ENCODE results near the gene SLC22A7.

DNA sequence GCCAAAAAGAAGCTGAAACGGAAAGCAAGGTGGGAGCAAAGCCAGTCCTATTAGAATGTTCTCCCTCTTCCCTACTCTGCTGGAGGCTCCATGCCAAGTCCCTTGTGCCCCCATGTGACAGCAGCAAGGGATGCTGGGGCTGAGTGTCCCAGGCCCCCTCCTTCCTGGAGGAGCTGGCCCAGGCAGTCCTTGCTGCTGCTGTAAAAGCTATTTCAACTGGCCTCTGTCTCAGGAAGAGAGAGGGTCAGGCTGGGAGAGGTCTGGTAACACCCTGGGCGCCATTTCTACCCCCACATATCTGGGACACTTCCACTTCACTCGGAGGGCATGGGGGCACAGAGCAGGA lies 29.7 kb upstream of the SLC22A7 start:
- TF ChIP-seq, protein P1, sequence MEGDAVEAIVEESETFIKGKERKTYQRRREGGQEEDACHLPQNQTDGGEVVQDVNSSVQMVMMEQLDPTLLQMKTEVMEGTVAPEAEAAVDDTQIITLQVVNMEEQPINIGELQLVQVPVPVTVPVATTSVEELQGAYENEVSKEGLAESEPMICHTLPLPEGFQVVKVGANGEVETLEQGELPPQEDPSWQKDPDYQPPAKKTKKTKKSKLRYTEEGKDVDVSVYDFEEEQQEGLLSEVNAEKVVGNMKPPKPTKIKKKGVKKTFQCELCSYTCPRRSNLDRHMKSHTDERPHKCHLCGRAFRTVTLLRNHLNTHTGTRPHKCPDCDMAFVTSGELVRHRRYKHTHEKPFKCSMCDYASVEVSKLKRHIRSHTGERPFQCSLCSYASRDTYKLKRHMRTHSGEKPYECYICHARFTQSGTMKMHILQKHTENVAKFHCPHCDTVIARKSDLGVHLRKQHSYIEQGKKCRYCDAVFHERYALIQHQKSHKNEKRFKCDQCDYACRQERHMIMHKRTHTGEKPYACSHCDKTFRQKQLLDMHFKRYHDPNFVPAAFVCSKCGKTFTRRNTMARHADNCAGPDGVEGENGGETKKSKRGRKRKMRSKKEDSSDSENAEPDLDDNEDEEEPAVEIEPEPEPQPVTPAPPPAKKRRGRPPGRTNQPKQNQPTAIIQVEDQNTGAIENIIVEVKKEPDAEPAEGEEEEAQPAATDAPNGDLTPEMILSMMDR (conservative IDR thresholded peaks at IDR 0.05; ENCODE audit: low read length), result no peak
- TF ChIP-seq EZH2phosphoT487 (IDR thresholded peaks at IDR 0.05; ENCODE audit: borderline replicate concordance), result no peak
